Trophoblast cell (in vitro differentiated cells and primary cell): ENCODE data around the gene SLC7A14.

Source experiments
- DNase-seq, 2 donors: peaks; one replicate each; pipeline ENCODE4 v3.0.0-alpha.2; 2016
- H2AFZ ChIP-seq: 2 replicates; pipeline ENCODE4 v1.6.1; 2013; ENCODE audit warnings: low read length, moderate library complexity, mild to moderate bottlenecking; ENCODE audit not compliant: insufficient read depth, poor library complexity
- H2AK5ac ChIP-seq: 2 replicates; pipeline ENCODE4 v1.6.1; 2013; ENCODE audit warnings: mild to moderate bottlenecking, low read length
- H2BK120ac ChIP-seq: 2 replicates; pipeline ENCODE4 v1.6.1; 2013; ENCODE audit warnings: low read length, mild to moderate bottlenecking, moderate library complexity; ENCODE audit not compliant: insufficient read depth, poor library complexity
- H2BK12ac ChIP-seq: 2 replicates; pipeline ENCODE4 v1.6.1; 2013; ENCODE audit warnings: mild to moderate bottlenecking, low read length, moderate library complexity
- H2BK5ac ChIP-seq: 2 replicates; pipeline ENCODE4 v1.6.1; 2013; ENCODE audit warnings: low read length, low read depth, moderate library complexity, mild to moderate bottlenecking; ENCODE audit not compliant: poor library complexity
- H3K14ac ChIP-seq: 2 replicates; pipeline ENCODE4 v1.6.1; 2013; ENCODE audit warnings: mild to moderate bottlenecking, low read length
- H3K18ac ChIP-seq: 2 replicates; pipeline ENCODE4 v1.6.1; 2013; ENCODE audit warnings: mild to moderate bottlenecking, low read length
- H3K23ac ChIP-seq: 2 replicates; pipeline ENCODE4 v1.6.1; 2013; ENCODE audit warnings: low read length
- H3K27ac ChIP-seq: 2 replicates; pipeline ENCODE4 v1.5.1; 2013; ENCODE audit warnings: low read depth, mild to moderate bottlenecking, inconsistent platforms, low read length, moderate library complexity
- H3K27me3 ChIP-seq: 2 replicates; pipeline ENCODE4 v1.6.1; 2013; ENCODE audit warnings: inconsistent platforms, mild to moderate bottlenecking, low read length, moderate library complexity; ENCODE audit not compliant: insufficient read depth
- H3K36me3 ChIP-seq, 2 experiments: 1 replicate in 1 of 2; 2 replicates in 1 of 2; pipeline ENCODE4 v1.6.1; 2013; ENCODE audit warnings: low read length in 2 of 2, mild to moderate bottlenecking in 2 of 2, moderate library complexity in 1 of 2; ENCODE audit not compliant: insufficient read depth in 2 of 2, control insufficient read depth in 1 of 2
- H3K4ac ChIP-seq: 2 replicates; pipeline ENCODE4 v1.6.1; 2013; ENCODE audit warnings: low read depth, mild to moderate bottlenecking, low read length, moderate library complexity
- H3K4me1 ChIP-seq, 2 experiments: 1 replicate in 1 of 2; 2 replicates in 1 of 2; pipeline ENCODE4 v1.6.1; 2013; ENCODE audit warnings: low read length in 2 of 2, mild to moderate bottlenecking in 2 of 2, moderate library complexity in 1 of 2; ENCODE audit not compliant: insufficient read depth in 2 of 2, control insufficient read depth in 1 of 2
- H3K4me2 ChIP-seq: 2 replicates; pipeline ENCODE4 v1.6.1; 2013; ENCODE audit warnings: inconsistent platforms, mild to moderate bottlenecking, low read length, moderate library complexity
- H3K4me3 ChIP-seq: 2 replicates; pipeline ENCODE4 v1.5.1; 2013; ENCODE audit warnings: mild to moderate bottlenecking, low read depth, low read length, inconsistent platforms
- H3K79me1 ChIP-seq: one replicate; pipeline ENCODE4 v1.6.1; 2013; ENCODE audit warnings: low read length
- H3K79me2 ChIP-seq: 2 replicates; pipeline ENCODE4 v1.6.1; 2013; ENCODE audit warnings: low read length, mild to moderate bottlenecking; ENCODE audit not compliant: control insufficient read depth, insufficient read depth, poor library complexity
- H3K9ac ChIP-seq: 2 replicates; pipeline ENCODE4 v1.6.1; 2013; ENCODE audit warnings: mild to moderate bottlenecking, low read length
- H3K9me3 ChIP-seq: 2 replicates; pipeline ENCODE4 v1.6.1; 2013; ENCODE audit warnings: low read depth, mild to moderate bottlenecking, control low read depth, inconsistent platforms, low read length; ENCODE audit not compliant: insufficient read depth
- H4K12ac ChIP-seq: 2 replicates; pipeline ENCODE4 v1.6.1; 2013; ENCODE audit warnings: low read depth, mild to moderate bottlenecking, low read length, moderate library complexity
- H4K8ac ChIP-seq: 2 replicates; pipeline ENCODE4 v1.6.1; 2013; ENCODE audit warnings: low read depth, mild to moderate bottlenecking, low read length, moderate library complexity
- H4K91ac ChIP-seq: one replicate; pipeline ENCODE4 v1.6.1; 2013; ENCODE audit warnings: low read depth, mild to moderate bottlenecking, low read length, moderate library complexity
- WGBS: extraction: QIAGEN DNeasy Blood & Tissue Kit; methylation state at CpG from one replicate; pipeline ENCODE4 v1.1.7; 2013; ENCODE audit warnings: missing lambda C conversion rate; ENCODE audit not compliant: insufficient read length, insufficient coverage; ENCODE audit errors: extremely low coverage; 5-methylcytosine and 5-hydroxymethylcytosine counted together

SLC7A14 gene

GRCh38 chr3:170508291-170508690 is 77.6 kb downstream of the SLC7A14 start:
- Histone ChIP-seq H3K79me1 (no peaks in the 10 kb centered on the region), H2AFZ (no peak overlapping the region), H2BK12ac (no peak overlapping the region), H2BK5ac (no peak overlapping the region), H3K4ac (no peak overlapping the region), H3K4me1 (no peaks in the 10 kb centered on the region), H3K18ac (no peak overlapping the region), H3K27ac (no peak overlapping the region), H4K12ac (no peak overlapping the region), H3K4me2 (no peak overlapping the region), H2AK5ac (no peak overlapping the region), H3K27me3 (no peaks in the 10 kb centered on the region), H3K9me3 (no peaks in the 10 kb centered on the region), H3K36me3 (no peaks in the 10 kb centered on the region), H3K79me2 (no peaks in the 10 kb centered on the region), H4K8ac (no peak overlapping the region), H4K91ac (no peak overlapping the region), H3K14ac (no peak overlapping the region), H2BK120ac (no peak overlapping the region), H3K23ac (no peak overlapping the region), H3K4me3 (no peak overlapping the region), H3K9ac (no peak overlapping the region)
- WGBS, result no CpG with 5 or more reads among the region's 5 CpGs
- DNase-seq, result no peak

- H3K14ac ChIP-seq, result no peak overlapping the region
- H4K91ac ChIP-seq, result no peak overlapping the region
- no peaks in the 10 kb centered on the region for H3K4me1 ChIP-seq
- no peak overlapping the region for H4K12ac ChIP-seq
- H3K27me3 ChIP-seq, result no peaks in the 10 kb centered on the region
- no peak overlapping the region for H3K4me2 ChIP-seq
- H3K79me2 ChIP-seq, result no peaks in the 10 kb centered on the region
- no peak overlapping the region for H3K4ac ChIP-seq
- H2BK120ac ChIP-seq, result peak overlapping the region; percentile 49
- H3K4me3 ChIP-seq, result no peak overlapping the region
- no peak overlapping the region for H2BK5ac ChIP-seq
- H2AK5ac ChIP-seq, result no peak overlapping the region
- no peak overlapping the region for H2AFZ ChIP-seq
- no peak overlapping the region for H3K23ac ChIP-seq
- H3K27ac ChIP-seq, result no peak overlapping the region
- no peaks in the 10 kb centered on the region for H3K9me3 ChIP-seq
- H3K36me3 ChIP-seq, result no peaks in the 10 kb centered on the region
- H2BK12ac ChIP-seq, result peak overlapping the region; percentile 30
- WGBS, result no CpG with 5 or more reads among the region's 3 CpGs
- no peak overlapping the region for H4K8ac ChIP-seq
- no peak for DNase-seq
- no peaks in the 10 kb centered on the region for H3K79me1 ChIP-seq
- H3K18ac ChIP-seq, result no peak overlapping the region
- H3K9ac ChIP-seq, result peak overlapping the region; percentile 5
These were observed 78.8 kb downstream of the SLC7A14 start for GRCh38 chr3:170507063-170507462.

GRCh38 chr3:170506556-170506955 is 79.3 kb downstream of the SLC7A14 start:
- peak in 1 of 2 donors; percentile 26 for DNase-seq
- Histone ChIP-seq H2AK5ac (no peak overlapping the region), H3K4me1 (no peaks in the 10 kb centered on the region), H2BK120ac (no peak overlapping the region), H3K79me2 (no peaks in the 10 kb centered on the region), H3K14ac (no peak overlapping the region), H4K12ac (no peak overlapping the region), H4K91ac (no peak overlapping the region), H2BK5ac (no peak overlapping the region), H4K8ac (no peak overlapping the region), H3K27me3 (no peaks in the 10 kb centered on the region), H3K23ac (no peak overlapping the region), H3K27ac (no peak overlapping the region), H2BK12ac (no peak overlapping the region), H3K79me1 (no peaks in the 10 kb centered on the region), H3K36me3 (no peaks in the 10 kb centered on the region), H2AFZ (no peak overlapping the region), H3K4ac (no peak overlapping the region), H3K9ac (no peak overlapping the region), H3K9me3 (no peaks in the 10 kb centered on the region), H3K18ac (no peak overlapping the region), H3K4me3 (no peak overlapping the region), H3K4me2 (no peak overlapping the region)
- no CpG with 5 or more reads among the region's 2 CpGs for WGBS

GRCh38 chr3:170502297-170502696 is 83.6 kb downstream of the SLC7A14 start:
- no peaks in the 10 kb centered on the region for H3K79me2 ChIP-seq
- no peak overlapping the region for H2AFZ ChIP-seq
- no peaks in the 10 kb centered on the region for H3K36me3 ChIP-seq
- no peak overlapping the region for H4K12ac ChIP-seq
- H2BK12ac ChIP-seq, result no peak overlapping the region
- H3K79me1 ChIP-seq, result no peaks in the 10 kb centered on the region
- H3K4me3 ChIP-seq, result no peak overlapping the region
- no peak overlapping the region for H3K9ac ChIP-seq
- no peak overlapping the region for H2BK120ac ChIP-seq
- H3K27me3 ChIP-seq, result no peaks in the 10 kb centered on the region
- H4K91ac ChIP-seq, result no peak overlapping the region
- no peak overlapping the region for H3K23ac ChIP-seq
- H3K18ac ChIP-seq, result no peak overlapping the region
- no peak overlapping the region for H3K4me2 ChIP-seq
- no peak overlapping the region for H2AK5ac ChIP-seq
- H3K27ac ChIP-seq, result no peak overlapping the region
- H4K8ac ChIP-seq, result no peak overlapping the region
- no peak for DNase-seq
- no peak overlapping the region for H2BK5ac ChIP-seq
- WGBS, result no CpG with 5 or more reads among the region's 1 CpG
- H3K4me1 ChIP-seq, result no peaks in the 10 kb centered on the region
- no peak overlapping the region for H3K4ac ChIP-seq
- H3K9me3 ChIP-seq, result peaks cover 1% of the 10 kb centered on the region
- no peak overlapping the region for H3K14ac ChIP-seq
